Measurements from ENCODE around the gene MOGAT1. TPM values are rescaled to one million over a fixed set of nuclear protein-coding genes. Genes with fewer than 3 reads are reported as not detected.

The MOGAT1 gene
- total RNA-seq, 1 experiment from 2014 or later = not detected

GRCh38 chr2:222731201-222731621 lies 59.8 kb downstream of the MOGAT1 start:
- H3K27ac Mint-ChIP-seq = no peak overlapping the region
- H3K36me3 Mint-ChIP-seq (ENCODE audit: insufficient read depth in 1 of 3, low read depth in 3 of 3) = no peaks in the 10 kb centered on the region
- no peaks in the 10 kb centered on the region for H3K27me3 ChIP-seq (ENCODE audit: insufficient read depth, low read length)
- no peak overlapping the region for H3K4me2 ChIP-seq (ENCODE audit: insufficient read depth, insufficient read length, low read length)
- H4K5ac ChIP-seq (ENCODE audit: insufficient read length, low read depth, low read length) = no peak overlapping the region
- no peak overlapping the region for H2AK5ac ChIP-seq (ENCODE audit: insufficient read length, low read length)
- H3K4me3 Mint-ChIP-seq = no peak overlapping the region
- H4K91ac ChIP-seq (ENCODE audit: insufficient read length, low read depth, low read length) = no peak overlapping the region
- H3K9ac ChIP-seq (ENCODE audit: extremely low read depth, insufficient read length, low read length) = no peak overlapping the region
- H3K14ac ChIP-seq (ENCODE audit: insufficient read depth, low read length) = no peak overlapping the region
- no peaks in the 10 kb centered on the region for H3K23me2 ChIP-seq (ENCODE audit: insufficient read length, low read depth, low read length, poor library complexity, severe bottlenecking)
- no peak overlapping the region for H2AFZ ChIP-seq (ENCODE audit: low read length)
- no peak overlapping the region for H3K56ac ChIP-seq (ENCODE audit: insufficient read length, low read depth, low read length)
- no peak overlapping the region for H2BK5ac ChIP-seq (ENCODE audit: insufficient read length, low read length)
- H4K8ac ChIP-seq (replicated peaks; ENCODE audit: insufficient read length, low read depth, low read length) = no peak overlapping the region
- TF ChIP-seq CTCF (conservative IDR thresholded peaks at IDR 0.05) = no peak
- no peak overlapping the region for H3K27ac ChIP-seq (ENCODE audit: insufficient read length, low read depth, low read length)
- no peaks in the 10 kb centered on the region for H3K4me1 ChIP-seq (ENCODE audit: insufficient read depth, low read length)
- H3K18ac ChIP-seq (ENCODE audit: insufficient read length, low read depth, low read length) = no peak overlapping the region
- H3K4me1 Mint-ChIP-seq = peaks cover 2 to 4% of the 10 kb centered on the region in 2 experiments; a peak in 1 of 4 replicates
- H3K79me2 ChIP-seq (ENCODE audit: insufficient read depth, low read length) = no peaks in the 10 kb centered on the region
- no peak overlapping the region for H2BK15ac ChIP-seq (ENCODE audit: low read depth, low read length)
- H2BK20ac ChIP-seq (ENCODE audit: low read depth, low read length, poor library complexity, severe bottlenecking) = no peak overlapping the region
- H2BK120ac ChIP-seq (ENCODE audit: low read depth, low read length, poor library complexity, severe bottlenecking) = no peak overlapping the region
- H4K20me1 ChIP-seq (ENCODE audit: control insufficient read depth, insufficient read depth, insufficient read length) = no peaks in the 10 kb centered on the region
- H3K4ac ChIP-seq (ENCODE audit: low read depth, low read length) = no peak overlapping the region
- H2BK12ac ChIP-seq (ENCODE audit: insufficient read length, low read depth, low read length) = no peak overlapping the region
- DNase-seq = no peak
- H3T11ph ChIP-seq (ENCODE audit: low read length) = no peak overlapping the region
- H3K9me3 ChIP-seq (ENCODE audit: control insufficient read depth, low read depth, low read length) = no peaks in the 10 kb centered on the region
- H3K27me3 Mint-ChIP-seq (ENCODE audit: low read depth) = no peaks in the 10 kb centered on the region; the same call in 1 of the 2 replicates
- H3K23ac ChIP-seq (ENCODE audit: insufficient read length, low read depth, low read length) = no peak overlapping the region
- WGBS (ENCODE audit: extremely low coverage, insufficient read length, low lambda C conversion rate) = no CpG with 5 or more reads among the region's 2 CpGs
- H3K9me3 Mint-ChIP-seq = no peaks in the 10 kb centered on the region; a peak in 1 of 5 replicates
- H3K79me1 ChIP-seq (ENCODE audit: insufficient read depth, low read depth, low read length, poor library complexity, severe bottlenecking) = no peaks in the 10 kb centered on the region

Measured in H9 (cell line).